HepG2 (cell line): Measurements from ENCODE around the gene TXNIP. TPM values are rescaled to one million over a fixed set of nuclear protein-coding genes. Genes with fewer than 3 reads are reported as not detected.

Experiments
- ATAC-seq: fragments of 200-7000 bp; cut with Tn5 transposase; 3 replicates; pipeline ENCODE4 v1.9.1; 2020; ENCODE audit warnings: mild to moderate bottlenecking, moderate library complexity
- BruUV-seq: library from RNA; stranded (reverse); fragments of 400-500 nt; replicated peaks from 2 replicates; lab custom pipeline; 2021; lab: Mats Ljungman, UMichigan
- CTCF ChIA-PET: fragments of 300-600 bp; formaldehyde crosslinking; extraction: SDS; loops from one replicate; lab custom pipeline; 2021; ENCODE audit warnings: low total read pairs, inconsistent platforms, low intra/inter-chr PET ratio; lab: Yijun Ruan, JAX
- POLR2A ChIA-PET: fragments of 350-600 bp; sonication (Branson Sonifier 250); formaldehyde crosslinking; loops from one replicate; lab custom pipeline; 2020; ENCODE audit warnings: antibody characterized with exemption, inconsistent platforms; lab: Yijun Ruan, JAX
- DNase-seq: peaks from one replicate; pipeline ENCODE4 v3.0.0-alpha.2; 2015; ENCODE audit warnings: low spot score
- FAIRE-seq: peaks from 3 replicates; lab custom pipeline; 2011; peaks lifted over from hg19 to GRCh38; lab: Jason Lieb, UNC
- H2AFZ ChIP-seq: one replicate; pipeline ENCODE4 v1.6.1; 2011; ENCODE audit warnings: low read length, inconsistent platforms
- H3K27ac ChIP-seq: fragments of 300-600 bp; 3 replicates; pipeline ENCODE4 v1.8.0; 2011; ENCODE audit warnings: mixed run types, mild to moderate bottlenecking, mixed read lengths, low read length, inconsistent platforms; ENCODE audit not compliant: insufficient read depth; ENCODE audit errors: extremely low read length
- H3K27me3 ChIP-seq, 2 experiments: fragments of 200-600 bp in 1 of 2; 2 replicates in 1 of 2; 3 replicates in 1 of 2; pipeline versions ENCODE4 v1.6.0 to v1.8.0; 2011; ENCODE audit warnings: low read length in 2 of 2, mild to moderate bottlenecking in 2 of 2, moderate library complexity in 2 of 2, inconsistent platforms in 1 of 2; ENCODE audit not compliant: insufficient read depth in 2 of 2, control insufficient read depth in 1 of 2
- H3K36me3 ChIP-seq, 2 experiments: fragments of 200-600 bp in 1 of 2; replicated peaks in 1 of 2; 2 replicates in 1 of 2; 3 replicates in 1 of 2; pipeline versions ENCODE4 v1.5.1 to v1.8.0; 2011; ENCODE audit warnings: low read length in 2 of 2, inconsistent platforms in 1 of 2; ENCODE audit not compliant: insufficient read depth in 2 of 2, control insufficient read depth in 1 of 2
- H3K4me1 ChIP-seq: 2 replicates; pipeline ENCODE4 v1.5.1; 2012; ENCODE audit warnings: low read length, inconsistent platforms; ENCODE audit not compliant: insufficient read depth
- H3K4me2 ChIP-seq: 2 replicates; pipeline ENCODE4 v1.6.0; 2011; ENCODE audit warnings: low read depth, low read length, inconsistent platforms
- H3K4me3 ChIP-seq, 3 experiments: fragments of 200-600 bp in 1 of 3; sonication (generic), shearing (Covaris generic) in 1 of 3; replicated peaks in 1 of 3; 2 replicates each; pipeline ENCODE4 v1.5.1; 2011 to 2016; ENCODE audit warnings: low read length in 3 of 3, inconsistent platforms in 2 of 3, low read depth in 2 of 3, mild to moderate bottlenecking in 2 of 3, control low read depth in 1 of 3, mixed read lengths in 1 of 3; ENCODE audit not compliant: insufficient read depth in 1 of 3
- H3K79me2 ChIP-seq: one replicate; pipeline ENCODE4 v1.6.1; 2011; ENCODE audit warnings: low read length, inconsistent platforms; ENCODE audit not compliant: insufficient read depth
- H3K9ac ChIP-seq: 2 replicates; pipeline ENCODE4 v1.6.0; 2011; ENCODE audit warnings: mild to moderate bottlenecking, low read depth, low read length, inconsistent platforms; ENCODE audit not compliant: insufficient read depth
- H3K9me3 ChIP-seq: 2 replicates; pipeline ENCODE4 v1.5.1; 2012; ENCODE audit warnings: mild to moderate bottlenecking, low read length
- H4K20me1 ChIP-seq: 2 replicates; pipeline ENCODE4 v1.6.0; 2011; ENCODE audit warnings: inconsistent platforms, mild to moderate bottlenecking, low read length, moderate library complexity; ENCODE audit not compliant: insufficient read depth
- ARID5B ChIP-seq: IDR thresholded peaks from 2 replicates; pipeline ENCODE4 v1.4.0; 2020; ENCODE audit warnings: mild to moderate bottlenecking, missing genetic modification reagents
- ARNT2 ChIP-seq: sonication (generic); formaldehyde crosslinking; IDR thresholded peaks from 2 replicates; pipeline ENCODE4 v1.8.0; 2022; ENCODE audit warnings: mild to moderate bottlenecking, low read depth, missing genetic modification reagents, moderate library complexity
- HNRNPUL1 ChIP-seq: fragments of 200-400 bp; formaldehyde crosslinking; IDR thresholded peaks from 2 replicates; pipeline ENCODE4 v1.6.1; 2017; ENCODE audit warnings: low read depth, mild to moderate bottlenecking, low read length, moderate library complexity
- MAFF ChIP-seq: IDR thresholded peaks from 2 replicates; pipeline ENCODE4 v1.6.1; 2011; ENCODE audit warnings: low read depth, low read length, improper control_type of control experiment
- NCOA2 ChIP-seq: sonication (generic); formaldehyde crosslinking; IDR thresholded peaks from 2 replicates; pipeline ENCODE4 v1.8.0; 2022; ENCODE audit warnings: inconsistent platforms
- PAF1 ChIP-seq: IDR thresholded peaks from 2 replicates; pipeline ENCODE4 v1.6.1; 2016; ENCODE audit warnings: missing genetic modification reagents, missing compliant biosample characterization
- PRDM10 ChIP-seq: sonication (generic); formaldehyde crosslinking; IDR thresholded peaks from 2 replicates; pipeline ENCODE4 v1.4.0; 2020; ENCODE audit warnings: low read depth, missing genetic modification reagents
- SMAD3 ChIP-seq: sonication (generic); formaldehyde crosslinking; IDR thresholded peaks from 2 replicates; pipeline ENCODE4 v1.4.0; 2020; ENCODE audit warnings: missing genetic modification reagents
- SSRP1 ChIP-seq: IDR thresholded peaks from 2 replicates; pipeline ENCODE4 v1.6.1; 2016; ENCODE audit warnings: control low read depth
- ZFAT ChIP-seq: sonication (generic); formaldehyde crosslinking; conservative IDR thresholded peaks from 2 replicates; pipeline ENCODE4 v1.8.1; 2023; ENCODE audit warnings: missing genetic modification reagents, inconsistent platforms
- ZNF138 ChIP-seq: sonication (generic); formaldehyde crosslinking; IDR thresholded peaks from 2 replicates; pipeline ENCODE4 v1.5.0; 2020; ENCODE audit warnings: mild to moderate bottlenecking, low read depth, missing genetic modification reagents
- ZNF501 ChIP-seq: sonication (generic); formaldehyde crosslinking; IDR thresholded peaks from 2 replicates; pipeline ENCODE4 v1.5.1; 2020; ENCODE audit warnings: mild to moderate bottlenecking, moderate library complexity, missing genetic modification reagents
- WGBS: methylation state at CpG from one replicate; pipeline ENCODE4 v1.1.6; 2017; ENCODE audit warnings: low lambda C conversion rate; 5-methylcytosine and 5-hydroxymethylcytosine counted together
- in situ Hi-C: cut with HindIII; loops from 2 replicates; pipeline ENCODE4 v1.10.0; 2017; ENCODE audit warnings: low pct_unique_long_range_greater_than_20kb; ENCODE audit not compliant: extremely low pct_ligation_motif_present
- intact Hi-C: fragments of 100-400 bp; cut with micrococcal nuclease; formaldehyde crosslinking; loops from one replicate; pipeline ENCODE4 v1.10.0; 2022; ENCODE audit not compliant: unreplicated experiment
- polyA plus RNA-seq, 8 experiments: library from polyadenylated mRNA; depleted of rRNA in 3 of 8; stranded (reverse) in 7 of 8; unstranded in 1 of 8; fragments of >200 nt; fragmentation: Illumina TruSeq in 4 of 8; extraction: Trizol in 4 of 8; gene quantifications; 2 replicates each; pipeline versions ENCODE4 v1.2.1 to v1.2.3, GENCODE V29; 2011 to 2016; ENCODE audit warnings: low read depth in 4 of 8, missing spikeins in 1 of 8, mixed read lengths in 1 of 8; ENCODE audit not compliant: insufficient read depth in 1 of 8
- total RNA-seq, 5 experiments: library from RNA; depleted of rRNA; stranded (reverse); fragments of >200 nt; fragmentation: Illumina TruSeq; extraction: Trizol; gene quantifications; 2 replicates each; pipeline ENCODE4 v1.2.3, GENCODE V29; 2016; ENCODE audit warnings: low read depth in 1 of 5

The TXNIP gene
- total and polyA plus RNA-seq, 2 of the 13 experiments (the other 11 are each of a cell fraction or from before 2014, with no cell fraction given) = 24.4 to 237 TPM

DNA sequence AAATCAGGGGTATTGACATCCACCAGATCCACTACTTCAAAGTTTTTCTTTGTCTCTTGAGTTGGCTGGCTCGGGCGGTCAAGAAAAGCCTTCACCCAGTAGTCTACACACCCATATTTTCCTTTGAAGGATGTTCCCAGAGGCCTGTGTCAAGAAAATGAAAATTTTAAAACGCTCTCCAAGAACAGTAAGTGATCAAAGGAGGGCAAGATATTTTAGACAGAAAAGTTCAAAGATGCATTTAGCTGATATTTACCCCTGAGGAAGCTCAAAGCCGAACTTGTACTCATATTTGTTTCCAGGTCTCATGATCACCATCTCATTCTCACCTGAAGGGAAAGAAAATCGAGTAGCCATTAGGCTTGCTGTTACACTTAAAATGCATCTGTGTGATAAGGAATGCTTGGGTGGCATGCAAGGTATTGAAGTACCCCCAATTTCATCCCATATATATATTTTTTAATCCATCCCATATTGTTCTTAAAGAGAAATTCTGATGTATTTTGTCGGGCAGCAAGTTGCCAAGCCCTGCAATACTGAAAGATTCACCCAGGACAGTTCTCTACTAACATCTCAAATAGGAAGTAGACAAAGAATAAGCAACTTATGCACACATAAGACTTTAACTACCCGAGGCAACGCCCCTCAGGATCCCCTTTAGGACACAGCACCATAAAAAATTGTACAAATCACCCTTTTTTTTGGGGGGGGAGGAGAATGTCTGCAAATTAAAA, 1.1 kb downstream of the TXNIP start (continued):
- TF ChIP-seq PAF1 (CRISPR knock-in tag) (0 out of 2 replicates have a peak, but pooled peaks have one; percentile 64), PRDM10 (no peak), ZNF138 (CRISPR knock-in tag) (no peak), ZFAT (CRISPR knock-in tag) (0 out of 2 replicates have a peak, but pooled peaks have one; percentile 10), HNRNPUL1 (no peak)

- H3K79me2 ChIP-seq = peaks cover 33% of the 10 kb centered on the region
- peak overlapping the region; percentile 93 for H3K9ac ChIP-seq
- no peak for ATAC-seq
- no peak for FAIRE-seq
- no peaks in the 10 kb centered on the region; a peak in 1 of 5 replicates for H3K27me3 ChIP-seq
- H3K4me3 ChIP-seq = peak overlapping the region; percentile 68 to 98 (median 91)
- peaks cover 76% of the 10 kb centered on the region for H3K4me1 ChIP-seq
- BruUV-seq = no TSS peak
- no peaks in the 10 kb centered on the region for H3K9me3 ChIP-seq
- peaks cover 2 to 22% of the 10 kb centered on the region in 2 experiments; a peak in 3 of 5 replicates for H3K36me3 ChIP-seq
- H2AFZ ChIP-seq = no peak overlapping the region
- H4K20me1 ChIP-seq = peaks cover 50% of the 10 kb centered on the region
- POLR2A ChIA-PET = no interaction called here
- DNase-seq = no peak
- intact Hi-C loops = no loop called here
- peak overlapping the region; percentile 94 for H3K27ac ChIP-seq
- in situ Hi-C loops = no loop called here
- CTCF ChIA-PET = no interaction called here
- WGBS = 65% methylated on average over 9 of the region's 10 CpGs
- H3K4me2 ChIP-seq = peak overlapping the region; percentile 97
- TF ChIP-seq ARID5B (0 out of 2 replicates have a peak, but pooled peaks have one; percentile 8), SMAD3 (CRISPR knock-in tag) (peak; percentile 48; the same call in 1 of the 2 replicates), ZNF501 (CRISPR knock-in tag) (0 out of 2 replicates have a peak, but pooled peaks have one; percentile 55), MAFF (0 out of 2 replicates have a peak, but pooled peaks have one; percentile 9), NCOA2 (CRISPR knock-in tag) (0 out of 2 replicates have a peak, but pooled peaks have one; percentile 8), ARNT2 (0 out of 2 replicates have a peak, but pooled peaks have one; percentile 41), SSRP1 (CRISPR knock-in tag) (peak; percentile 15; the same call in 1 of the 2 replicates)
Observed at GRCh38 chr1:145994391-145995120, 1.8 kb downstream of the TXNIP start.
